NCI-H2171 (cell line): ENCODE data around the gene PDIA6.

ENCODE experiments used
- DNase-seq: peaks from one replicate; lab custom pipeline; 2025; lab: John Stamatoyannopoulos, UW

The PDIA6 gene, protein sequence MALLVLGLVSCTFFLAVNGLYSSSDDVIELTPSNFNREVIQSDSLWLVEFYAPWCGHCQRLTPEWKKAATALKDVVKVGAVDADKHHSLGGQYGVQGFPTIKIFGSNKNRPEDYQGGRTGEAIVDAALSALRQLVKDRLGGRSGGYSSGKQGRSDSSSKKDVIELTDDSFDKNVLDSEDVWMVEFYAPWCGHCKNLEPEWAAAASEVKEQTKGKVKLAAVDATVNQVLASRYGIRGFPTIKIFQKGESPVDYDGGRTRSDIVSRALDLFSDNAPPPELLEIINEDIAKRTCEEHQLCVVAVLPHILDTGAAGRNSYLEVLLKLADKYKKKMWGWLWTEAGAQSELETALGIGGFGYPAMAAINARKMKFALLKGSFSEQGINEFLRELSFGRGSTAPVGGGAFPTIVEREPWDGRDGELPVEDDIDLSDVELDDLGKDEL

DNA sequence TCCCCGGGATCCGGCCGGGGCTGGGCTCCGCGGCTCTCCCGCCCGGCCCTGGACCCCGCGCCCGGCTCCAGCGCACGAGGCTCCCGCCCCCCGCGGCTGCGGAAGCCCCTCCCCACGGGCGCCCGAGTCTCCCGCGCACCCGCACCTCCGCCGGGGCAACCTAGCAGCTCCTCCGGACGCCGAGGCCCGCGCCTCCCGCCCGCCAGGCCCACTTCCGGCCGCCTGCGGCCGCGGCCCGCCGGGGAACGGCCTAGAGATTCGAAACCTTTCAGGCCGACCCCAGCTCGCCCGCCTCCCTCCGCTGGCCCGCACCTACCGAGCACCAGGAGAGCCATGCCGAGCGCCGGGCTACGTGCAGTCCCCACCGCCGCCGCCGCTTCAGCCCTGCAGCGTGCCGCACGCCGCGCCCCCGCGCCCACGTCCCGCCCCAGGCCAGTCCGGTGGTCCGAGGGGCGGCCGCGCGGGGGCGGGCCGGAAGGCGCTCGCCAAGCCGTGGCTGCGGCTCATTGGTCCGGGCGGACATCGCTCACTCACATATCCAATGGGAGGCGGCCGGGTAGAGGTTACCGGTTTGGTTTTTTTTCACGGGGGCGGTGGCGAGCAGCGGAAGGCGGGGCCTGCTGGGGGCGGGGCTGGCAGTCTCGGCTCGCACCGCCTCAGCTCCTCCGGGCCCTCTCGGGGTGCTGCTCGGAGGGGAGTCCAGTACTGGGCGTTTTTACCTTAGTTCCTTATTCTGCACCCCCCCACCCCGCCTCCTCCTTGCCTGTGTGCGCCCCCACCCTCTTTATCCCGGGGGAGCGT is at the start of gene PDIA6:
TSS of gene PDIA6 (minus strand) at position 424 of the 801 bp plus-strand sequence. CDS start at position 335, 89 bp downstream.
- DNase-seq, result peak; percentile 98

DNA sequence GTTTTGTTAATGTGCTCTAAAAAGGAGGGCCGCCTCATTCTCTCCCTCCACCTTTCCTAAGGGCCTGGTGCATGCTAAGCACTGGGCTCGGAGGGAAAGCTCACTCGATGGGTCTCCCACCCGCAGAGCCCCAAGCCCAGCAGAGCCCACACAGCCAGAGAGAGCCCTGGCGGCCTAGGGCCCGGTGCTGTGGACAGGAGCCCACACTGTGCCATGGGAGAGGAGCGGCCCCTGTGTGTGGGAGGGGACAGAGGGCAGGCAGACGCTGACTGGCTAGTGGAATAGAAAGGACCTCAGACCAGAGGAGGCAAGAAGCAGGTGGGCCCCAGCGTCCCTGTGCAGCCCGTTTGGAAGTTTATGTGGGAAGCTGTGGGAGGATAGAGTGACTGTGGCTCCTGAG is 49.7 kb upstream of the PDIA6 start:
- DNase-seq, result no peak

DNA sequence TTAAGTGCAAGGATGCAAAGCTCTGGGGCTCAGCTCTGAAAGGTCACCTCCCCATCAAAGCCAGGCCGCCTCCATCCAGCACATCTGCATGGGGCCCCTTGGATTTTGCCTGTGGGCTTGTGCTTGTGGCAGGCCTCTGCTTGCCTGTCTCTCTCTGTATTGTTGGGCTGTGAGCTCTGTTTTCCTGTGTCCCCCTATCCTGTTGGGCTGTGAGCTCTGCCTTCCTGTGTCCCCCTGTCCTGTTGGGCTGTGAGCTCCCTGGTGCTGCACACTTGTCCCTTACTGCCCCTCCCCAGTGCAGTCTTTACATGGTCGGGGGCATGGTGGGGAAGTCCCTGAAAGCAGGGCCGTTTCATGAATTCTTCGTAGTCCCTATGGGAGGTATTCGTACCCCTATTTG is 49.2 kb upstream of the PDIA6 start:
- no peak for DNase-seq

DNA sequence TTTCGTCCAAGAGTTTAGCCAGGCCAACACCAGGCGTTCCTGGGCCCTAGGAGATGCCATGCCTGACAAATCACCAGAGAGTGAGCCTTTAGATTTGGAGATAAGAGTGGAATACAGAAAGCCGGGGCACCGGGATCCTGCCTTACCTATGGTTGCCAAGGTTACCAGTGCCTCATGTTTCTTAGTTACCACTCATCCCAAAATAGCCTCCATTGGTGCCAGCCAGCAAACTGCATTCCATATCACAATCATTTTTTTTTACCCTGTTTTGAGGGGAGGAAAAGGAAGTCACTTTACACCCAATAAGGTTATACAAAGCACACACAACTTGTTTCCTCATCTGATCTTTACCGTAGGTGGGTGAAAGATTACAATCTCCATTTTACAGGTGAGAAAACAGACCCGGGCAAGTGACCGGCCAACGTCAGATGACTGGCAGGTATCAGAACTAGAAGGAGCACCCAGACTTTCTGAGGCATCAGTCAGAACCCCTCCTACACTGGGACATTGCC is 48.3 kb upstream of the PDIA6 start:
- DNase-seq, result no peak

DNA sequence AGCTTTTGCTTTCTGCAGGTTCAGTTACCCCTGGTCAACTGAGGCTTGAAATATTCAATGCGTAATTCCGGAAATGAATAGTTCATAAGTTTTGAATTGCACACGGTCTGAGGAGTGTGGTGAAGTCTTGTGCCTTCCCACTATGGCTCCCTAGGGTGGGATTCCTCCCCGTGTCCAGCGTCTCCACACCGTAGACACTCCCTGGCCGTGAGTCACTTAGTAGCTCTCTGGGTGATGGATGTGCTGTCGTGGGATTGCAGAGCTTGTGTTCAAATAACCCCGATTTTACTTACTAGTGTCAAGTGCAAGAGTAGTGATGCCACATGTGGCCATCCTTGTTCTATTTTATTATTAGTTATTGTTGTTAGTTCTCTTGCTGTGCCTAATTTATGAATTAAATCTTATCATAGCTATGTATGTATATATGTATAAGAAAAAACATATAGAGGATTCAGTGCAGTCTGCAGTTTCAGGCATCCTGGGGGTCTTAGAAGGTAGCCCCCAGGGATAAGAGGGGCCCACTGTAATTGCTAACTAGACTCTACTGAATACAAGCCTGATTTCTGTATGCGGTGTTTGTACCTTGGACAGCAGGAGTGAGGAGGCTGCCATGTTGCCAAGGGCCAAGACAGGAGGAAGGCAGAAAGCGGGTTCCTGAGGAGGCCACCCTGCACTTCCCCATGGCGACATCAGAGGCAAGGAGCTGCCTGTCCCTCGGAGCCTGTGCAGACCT is 47.7 kb upstream of the PDIA6 start:
- no peak for DNase-seq

DNA sequence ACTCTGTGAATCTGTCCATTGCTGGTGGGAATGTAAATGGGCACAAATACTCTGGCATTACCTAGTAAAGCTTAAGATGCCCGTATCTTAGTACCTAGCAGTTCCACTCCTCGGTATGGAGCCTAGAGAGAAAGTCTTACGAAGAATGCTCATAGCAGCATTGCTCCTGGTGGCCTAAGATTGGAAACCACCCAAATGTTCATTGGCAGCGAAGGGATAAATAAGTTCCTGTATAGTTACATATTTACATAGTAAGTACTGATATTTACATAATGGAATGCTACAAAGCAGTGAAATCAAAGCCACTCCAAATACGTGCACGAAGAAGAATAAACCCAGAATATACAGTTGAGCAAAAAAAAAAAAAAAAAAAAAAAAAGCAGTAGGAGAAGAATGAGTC is 46.7 kb upstream of the PDIA6 start:
- DNase-seq, result no peak

DNA sequence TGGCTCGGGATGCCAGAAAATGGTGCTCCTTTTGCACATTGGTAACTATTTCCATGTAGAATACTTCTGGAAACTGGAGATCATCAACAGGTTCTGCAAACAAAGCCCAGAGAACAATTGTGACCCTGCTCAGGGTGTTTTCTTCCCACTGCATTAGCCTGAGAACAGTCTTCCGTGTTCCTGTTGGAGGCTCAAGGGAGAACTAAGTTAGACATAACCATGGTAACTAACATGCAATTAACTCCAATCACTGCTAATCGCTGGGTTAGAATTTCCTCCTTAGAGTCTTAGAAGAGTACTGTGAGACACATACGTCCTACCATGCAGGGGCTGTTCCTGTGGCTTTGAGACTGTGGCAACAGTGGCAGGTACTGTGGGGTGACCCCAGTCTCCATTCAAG is 36.0 kb upstream of the PDIA6 start:
- DNase-seq, result no peak

DNA sequence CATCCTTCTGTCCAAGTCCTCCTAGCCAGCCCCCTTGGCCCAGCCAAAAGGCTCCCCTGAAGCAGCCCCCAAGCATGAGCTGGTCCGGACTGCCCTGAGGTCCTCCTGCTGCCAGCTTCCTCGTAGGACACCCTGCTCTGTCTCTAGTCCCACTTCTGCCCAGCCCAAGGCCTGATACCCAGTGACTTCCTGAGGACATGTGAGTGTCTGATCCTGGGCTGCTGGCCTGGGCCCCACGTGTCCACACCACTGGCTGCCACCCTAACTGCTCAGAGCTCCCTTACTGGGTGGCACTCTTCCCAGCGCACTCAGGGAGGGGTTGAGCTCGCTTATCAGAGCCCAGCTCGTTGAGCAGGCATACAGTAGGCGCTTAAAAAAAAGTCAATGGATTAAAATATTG is 34.4 kb upstream of the PDIA6 start:
- DNase-seq, result no peak

DNA sequence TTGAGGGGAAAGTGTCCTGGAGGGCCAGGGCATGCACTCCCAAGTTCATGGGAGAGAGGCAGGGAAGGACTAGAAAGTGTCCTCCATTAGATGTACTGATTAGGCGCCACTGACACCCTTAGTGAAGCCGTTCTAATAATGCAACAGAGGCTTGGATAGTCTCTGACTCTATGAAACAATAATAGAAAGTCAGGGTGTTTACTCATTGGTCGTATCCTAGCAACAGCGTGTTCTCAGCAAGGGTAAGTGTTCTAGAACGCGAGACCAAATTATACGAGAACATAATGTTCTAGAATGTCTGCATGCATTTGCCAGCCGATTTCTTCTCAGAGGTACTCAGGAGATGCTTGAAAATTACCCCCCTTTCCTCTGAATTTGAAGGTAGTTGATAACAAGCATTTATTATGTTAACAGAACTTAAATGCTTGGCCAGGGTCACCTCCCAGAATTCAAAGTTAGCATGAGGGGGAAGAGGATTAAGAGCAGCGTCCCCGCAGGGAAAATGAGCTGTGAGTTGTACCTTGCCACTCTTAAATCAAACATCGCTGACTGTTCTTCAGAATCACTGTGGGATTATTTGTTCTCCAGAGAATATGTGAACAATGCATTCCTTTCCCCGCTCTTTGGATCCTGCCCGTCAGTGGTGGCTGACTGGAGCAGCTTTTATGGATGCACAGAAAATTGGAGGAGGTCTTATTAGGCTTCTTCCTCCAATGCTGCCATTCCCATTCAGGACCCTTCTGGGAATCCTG is 33.7 kb upstream of the PDIA6 start:
- DNase-seq, result no peak

DNA sequence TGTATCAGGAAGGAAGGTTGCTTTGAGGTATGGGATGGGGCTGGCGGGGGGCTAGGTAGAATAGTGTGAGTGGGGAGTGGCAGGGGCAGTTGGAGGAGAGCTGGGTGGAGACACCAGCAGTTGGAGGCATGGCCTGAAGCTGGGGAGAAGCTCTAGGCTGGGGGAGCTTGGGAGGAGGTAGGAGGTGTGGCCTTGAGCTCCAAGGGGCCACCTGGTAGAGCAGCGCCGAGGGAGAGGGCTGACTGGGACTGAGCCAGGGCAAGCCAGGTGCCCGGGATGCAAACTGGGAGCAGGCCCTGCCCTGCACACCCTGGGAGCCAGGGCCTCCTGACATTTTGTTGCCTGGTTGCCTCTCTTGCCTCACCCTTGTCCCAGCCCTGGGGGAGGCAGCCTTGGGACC is 33.1 kb upstream of the PDIA6 start:
- DNase-seq, result no peak

DNA sequence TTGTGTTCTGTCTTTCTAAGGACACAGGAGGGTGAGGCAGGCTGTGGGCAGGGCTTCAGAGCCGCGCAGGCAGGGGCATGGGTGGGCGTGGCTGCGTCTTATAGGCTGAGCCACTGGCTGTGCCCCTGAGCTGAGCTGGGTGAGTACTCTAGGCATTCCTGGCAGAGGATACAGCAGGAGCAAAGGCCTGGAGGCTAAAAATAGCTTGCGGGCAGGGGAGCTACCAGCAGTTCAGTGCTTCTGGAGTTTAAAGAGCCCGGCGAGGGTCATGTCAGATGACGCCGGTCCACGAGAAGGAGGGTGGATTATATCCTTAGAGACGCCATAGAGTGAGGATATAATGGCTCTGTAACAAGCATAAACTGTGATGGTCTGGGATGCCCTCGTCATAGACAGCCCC is 31.5 kb upstream of the PDIA6 start:
- no peak for DNase-seq

DNA sequence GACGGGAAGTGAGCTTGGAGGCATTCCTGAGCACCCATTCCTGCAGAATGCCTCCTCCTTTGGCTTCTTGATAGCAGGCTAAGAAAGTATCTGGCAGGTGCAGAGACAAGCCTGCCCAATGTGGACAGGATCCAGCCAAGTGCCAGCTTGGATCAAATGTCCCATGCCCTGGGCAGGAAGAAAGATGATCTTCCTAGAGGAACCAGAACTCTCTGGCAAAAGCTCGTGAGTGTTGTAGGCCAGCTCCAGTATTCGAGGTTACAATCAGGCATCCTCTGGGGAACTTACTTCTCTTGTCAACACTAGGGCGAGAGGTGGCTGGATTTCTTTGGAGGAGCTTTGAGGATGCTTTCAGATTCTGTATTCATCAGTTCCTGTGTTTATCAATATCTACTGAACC is 29.9 kb upstream of the PDIA6 start:
- DNase-seq, result no peak

DNA sequence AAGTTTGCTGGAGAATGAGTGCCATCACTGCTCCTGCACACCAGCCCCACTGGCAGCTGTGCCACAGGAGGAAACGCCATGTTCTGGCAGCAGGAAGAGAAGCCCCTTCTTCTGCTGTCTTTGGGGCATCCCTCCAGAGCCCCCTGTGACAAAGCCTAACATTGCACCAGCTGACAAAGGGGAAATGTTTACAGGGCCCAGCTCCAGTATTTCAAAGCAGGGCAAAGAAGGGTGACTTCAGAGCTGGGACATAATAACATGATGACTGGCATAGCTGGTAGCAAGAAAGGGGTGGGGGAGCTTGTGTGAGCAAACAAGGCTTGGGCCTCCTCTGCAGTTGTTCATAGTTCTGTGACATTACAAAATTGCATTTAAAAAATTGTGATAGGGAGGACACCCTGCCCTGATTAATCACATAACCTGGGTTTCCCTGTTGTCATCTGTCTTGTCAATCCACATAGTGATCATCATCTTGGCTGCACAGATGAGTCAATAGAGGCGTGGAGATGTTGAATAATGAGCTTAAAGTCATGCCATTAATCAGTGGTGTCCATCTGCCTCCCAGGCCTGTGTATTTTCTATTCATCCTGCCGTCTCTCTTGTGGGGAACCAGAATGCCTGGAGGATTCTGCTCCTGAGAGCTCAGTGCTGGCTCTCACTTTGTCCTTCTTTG is 29.1 kb upstream of the PDIA6 start:
- no peak for DNase-seq

DNA sequence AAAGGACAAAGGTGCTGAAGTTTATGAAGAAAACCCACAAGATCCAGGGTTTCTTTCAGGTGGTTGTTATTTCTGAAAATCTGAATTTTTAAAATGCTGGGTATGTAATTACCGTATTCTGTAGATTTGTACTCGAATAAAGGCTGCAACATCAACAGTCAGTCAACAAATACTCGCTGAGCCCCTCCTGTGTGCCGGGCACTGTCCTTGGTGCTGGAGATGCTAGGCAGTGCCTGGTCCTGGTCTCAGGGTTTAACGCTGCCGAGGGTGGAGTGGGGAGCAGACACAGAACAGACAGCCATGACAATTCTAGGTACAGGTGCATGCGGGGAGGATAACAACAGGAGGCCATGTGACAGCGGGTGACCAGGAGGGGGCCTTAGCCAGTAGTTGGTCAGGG is 27.2 kb upstream of the PDIA6 start:
- no peak for DNase-seq

DNA sequence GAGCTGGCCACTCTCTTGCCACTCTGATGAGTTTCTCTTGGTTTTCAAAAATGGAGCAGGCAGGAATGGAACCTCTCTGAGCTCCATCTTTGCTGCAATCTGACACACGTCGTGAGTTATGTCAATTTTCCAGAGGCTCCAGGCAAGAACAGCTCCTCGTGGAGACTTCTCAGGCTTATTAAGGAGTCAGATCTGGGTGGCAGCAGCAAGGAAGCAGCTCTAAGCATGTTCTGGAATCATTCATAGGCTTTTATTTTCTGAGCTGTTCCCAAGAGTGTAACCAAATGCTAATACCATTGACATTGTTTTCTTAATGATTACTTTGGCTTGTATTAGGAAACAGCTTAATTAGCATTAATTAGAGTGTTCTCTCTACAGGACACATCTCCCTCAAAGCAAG is 26.1 kb upstream of the PDIA6 start:
- DNase-seq, result no peak

DNA sequence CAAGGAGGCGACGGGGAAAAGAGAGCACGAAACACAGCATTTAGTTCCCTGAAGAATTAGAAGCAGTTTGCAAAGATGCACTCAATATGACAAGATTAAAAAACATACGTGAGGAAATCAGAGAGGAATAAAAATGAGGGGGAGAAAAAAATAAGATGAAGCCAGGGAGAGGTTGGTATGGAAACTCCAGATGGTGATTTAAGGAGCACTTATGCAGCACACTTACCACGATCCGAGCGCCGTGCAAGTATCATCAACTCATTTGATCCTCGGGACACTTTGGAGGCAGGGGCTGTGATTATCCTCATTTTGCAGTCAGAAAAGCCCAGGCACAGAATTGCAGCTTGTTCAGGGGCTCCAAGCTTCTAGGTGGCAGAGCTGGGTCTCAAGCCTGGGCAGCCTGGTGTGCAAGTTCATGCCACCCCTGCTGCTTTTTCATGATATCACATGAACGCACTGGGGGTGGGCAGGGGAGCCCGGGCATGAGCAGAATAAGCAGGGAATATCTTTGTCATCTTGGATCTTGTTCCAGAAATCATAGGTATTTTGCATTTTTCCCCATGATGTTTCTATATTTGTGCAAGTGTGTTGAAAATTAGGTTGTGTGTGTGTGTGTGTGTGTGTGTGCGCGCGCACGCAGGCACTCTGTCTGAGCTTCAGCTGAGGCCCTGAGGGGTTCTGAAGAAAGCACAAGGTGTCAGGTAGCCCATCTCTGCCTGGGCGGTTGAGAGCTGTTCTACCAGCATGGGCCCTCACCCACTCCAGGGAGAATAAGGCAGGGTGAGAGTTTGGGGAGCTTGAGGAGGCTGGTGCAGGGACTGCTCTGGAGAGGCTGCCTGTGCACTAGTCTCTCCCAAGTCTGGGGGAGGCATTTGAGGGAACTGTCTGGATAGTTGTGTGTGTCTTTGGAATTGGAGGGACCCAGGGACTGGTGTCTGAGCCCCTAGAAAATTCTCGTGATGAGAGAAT is 25.0 kb upstream of the PDIA6 start:
- DNase-seq, result no peak

DNA sequence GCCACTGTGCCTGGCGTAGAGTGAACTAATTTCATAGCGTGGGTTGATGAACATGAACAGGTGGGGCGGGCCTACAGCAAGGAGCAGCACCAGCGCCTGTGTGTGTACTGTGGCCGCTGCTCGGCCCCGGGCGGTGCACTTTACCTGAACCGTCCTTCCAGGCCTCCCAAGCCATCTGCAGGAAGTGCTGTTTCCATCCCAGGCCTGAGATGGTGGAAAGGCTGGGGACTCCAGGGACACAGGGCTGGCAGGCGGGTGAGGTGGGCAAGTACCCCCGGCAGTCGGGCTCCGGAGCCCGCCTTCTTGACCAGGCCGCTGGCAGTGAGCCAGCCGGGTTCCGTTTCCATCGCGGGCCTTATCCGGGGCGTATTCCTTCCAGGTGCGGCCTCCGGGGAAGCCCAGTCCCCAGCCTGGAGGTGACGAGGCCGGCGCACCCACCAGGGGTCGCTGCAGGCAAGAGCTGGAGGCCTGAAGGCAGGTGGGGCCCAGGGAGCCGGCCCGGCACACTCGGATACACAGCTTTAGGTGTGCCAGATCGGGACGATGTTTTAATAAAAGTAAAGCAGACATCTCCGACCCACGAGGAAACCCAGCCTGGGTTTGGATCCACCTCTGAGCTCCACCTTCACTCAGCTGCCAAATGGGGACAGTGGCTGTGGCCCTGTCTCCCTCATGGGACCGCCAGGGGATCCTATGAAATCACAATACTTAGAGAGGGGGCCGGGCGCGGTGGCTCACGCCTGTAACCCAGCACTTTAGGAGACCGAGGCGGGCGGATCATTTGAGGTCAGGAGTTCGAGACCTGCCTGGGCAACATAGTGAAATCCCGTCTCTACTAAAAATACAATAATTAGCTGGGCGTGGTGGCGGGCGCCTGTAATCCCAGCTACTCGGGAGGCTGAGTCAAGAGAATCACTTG is 22.7 kb upstream of the PDIA6 start:
- no peak for DNase-seq

DNA sequence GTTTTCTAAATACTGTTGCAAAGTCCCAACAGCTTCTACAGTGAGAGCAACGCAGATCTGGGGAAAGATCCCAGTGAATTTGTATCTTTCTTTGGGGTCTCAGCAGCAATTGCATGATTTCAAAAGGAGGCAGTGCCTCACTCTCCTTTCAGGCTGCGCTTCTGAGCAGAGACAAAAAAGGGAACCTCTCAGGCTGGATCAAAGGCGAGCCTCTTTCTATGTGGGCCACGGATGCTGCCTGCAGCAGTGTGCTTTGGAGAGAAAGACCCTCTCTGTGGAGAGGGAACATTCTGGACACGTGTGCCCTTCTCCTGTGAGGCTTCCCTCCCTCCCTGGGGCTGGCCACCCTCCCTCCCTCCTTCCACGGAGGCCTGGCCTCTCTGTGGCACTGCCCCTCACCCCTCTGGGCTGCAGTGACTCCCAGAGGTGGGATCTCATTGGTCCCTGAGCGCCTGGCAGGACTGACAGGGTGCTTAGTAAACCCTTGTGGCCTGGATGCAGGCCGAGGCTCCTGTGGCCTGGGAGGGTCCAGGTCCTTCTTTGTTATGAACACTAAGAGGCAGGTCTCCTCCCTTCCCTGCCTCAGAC is 21.6 kb upstream of the PDIA6 start:
- no peak for DNase-seq
